Fibroblast of lung (primary cell): ENCODE measurements around the gene TOR2A. TPM values are rescaled to one million over a fixed set of nuclear protein-coding genes. Genes with fewer than 3 reads are reported as not detected.

Experiments used
- DNase-seq, 2 donors: peaks; one replicate each; pipeline versions ENCODE4 v3.0.0 to v3.0.0-alpha.2; 2010; ENCODE audit warnings: low read depth in 2 of 2
- H2AFZ ChIP-seq: 2 replicates; pipeline ENCODE4 v1.5.1; 2012; ENCODE audit warnings: low read length, control low read depth, inconsistent platforms
- H3K27ac ChIP-seq: 2 replicates; pipeline ENCODE4 v1.5.1; 2011; ENCODE audit warnings: low read length, control low read depth; ENCODE audit not compliant: insufficient read depth
- H3K27me3 ChIP-seq: 2 replicates; pipeline ENCODE4 v1.5.1; 2011; ENCODE audit warnings: mild to moderate bottlenecking, low read length; ENCODE audit not compliant: control insufficient read depth, insufficient read depth
- H3K36me3 ChIP-seq: 2 replicates; pipeline ENCODE4 v1.5.1; 2011; ENCODE audit warnings: low read length; ENCODE audit not compliant: control insufficient read depth, insufficient read depth
- H3K4me1 ChIP-seq: 2 replicates; pipeline ENCODE4 v1.5.1; 2011; ENCODE audit warnings: low read length; ENCODE audit not compliant: control insufficient read depth, insufficient read depth; ENCODE audit errors: extremely low read depth
- H3K4me2 ChIP-seq: 2 replicates; pipeline ENCODE4 v1.5.1; 2011; ENCODE audit warnings: low read length, control low read depth; ENCODE audit not compliant: insufficient read depth; ENCODE audit errors: extremely low read depth
- H3K4me3 ChIP-seq, 4 experiments: fragments of 200-600 bp in 1 of 4; sonication (generic) in 1 of 4; replicated peaks in 1 of 4; 2 replicates each; pipeline ENCODE4 v1.5.1; 2011 to 2016; ENCODE audit warnings: low read length in 4 of 4, low read depth in 3 of 4, mild to moderate bottlenecking in 3 of 4, control low read depth in 2 of 4, inconsistent platforms in 1 of 4, mixed read lengths in 1 of 4; ENCODE audit not compliant: insufficient read depth in 1 of 4; ENCODE audit errors: control extremely low read depth in 1 of 4
- H3K79me2 ChIP-seq: 2 replicates; pipeline ENCODE4 v1.5.1; 2012; ENCODE audit warnings: mild to moderate bottlenecking, low read length, inconsistent platforms; ENCODE audit not compliant: control insufficient read depth, insufficient read depth
- H3K9ac ChIP-seq: 2 replicates; pipeline ENCODE4 v1.5.1; 2011; ENCODE audit warnings: mild to moderate bottlenecking, low read length, control low read depth; ENCODE audit not compliant: insufficient read depth
- H3K9me3 ChIP-seq: 2 replicates; pipeline ENCODE4 v1.5.1; 2012; ENCODE audit warnings: low read depth, low read length; ENCODE audit not compliant: control insufficient read depth, insufficient read depth
- H4K20me1 ChIP-seq: 2 replicates; pipeline ENCODE4 v1.5.1; 2011; ENCODE audit warnings: low read length; ENCODE audit not compliant: control insufficient read depth, insufficient read depth; ENCODE audit errors: extremely low read depth
- CTCF ChIP-seq, 2 donors: IDR thresholded peaks in 1 of 2; conservative IDR thresholded peaks in 1 of 2; 1 replicate in 1 of 2; 2 replicates in 1 of 2; pipeline ENCODE4 v1.5.1; 2011 to 2012; ENCODE audit warnings: low read length in 2 of 2, control low read depth in 1 of 2, inconsistent platforms in 1 of 2, low read depth in 1 of 2, mild to moderate bottlenecking in 1 of 2
- EZH2 ChIP-seq: IDR thresholded peaks from 2 replicates; pipeline ENCODE4 v1.5.1; 2012; ENCODE audit warnings: low read length, control low read depth, mild to moderate bottlenecking; ENCODE audit errors: missing control alignments
- polyA plus RNA-seq, 2 donors: library from polyadenylated mRNA; depleted of rRNA in 1 of 2; stranded (reverse) in 1 of 2; unstranded in 1 of 2; fragments of >200 nt; gene quantifications; 2 replicates each; pipeline ENCODE4 v1.2.1, GENCODE V29; 2011 to 2012; ENCODE audit warnings: missing spikeins in 1 of 2
- total RNA-seq: library from RNA; depleted of rRNA; stranded (reverse); fragments of >200 nt; gene quantifications from 2 replicates; pipeline ENCODE4 v1.2.1, GENCODE V29; 2014

TOR2A gene
- total and polyA plus RNA-seq, 2 donors (not counting 1 experiment from before 2014, with no cell fraction given), result 3.6 to 5.0 TPM

- Histone ChIP-seq H3K79me2 (no peaks in the 10 kb centered on the region), H3K4me2 (no peak overlapping the region), H2AFZ (no peak overlapping the region), H3K4me1 (peaks cover 12% of the 10 kb centered on the region), H4K20me1 (no peaks in the 10 kb centered on the region), H3K9ac (no peak overlapping the region), H3K4me3 (no peak overlapping the region), H3K36me3 (no peaks in the 10 kb centered on the region), H3K9me3 (no peaks in the 10 kb centered on the region), H3K27ac (no peak overlapping the region), H3K27me3 (no peaks in the 10 kb centered on the region)
- DNase-seq, result no peak
- TF ChIP-seq EZH2 (no peak), CTCF (conservative IDR thresholded peaks at IDR 0.05 in 1 of 2, IDR thresholded peaks at IDR 0.05 in 1 of 2; ENCODE audit: low read depth in 1 of 2, low read length in 2 of 2) (no peak)
Measured at GRCh38 chr9:127721391-127721821, 13.7 kb downstream of the TOR2A start.

- Histone ChIP-seq H3K9ac (no peak overlapping the region), H4K20me1 (no peaks in the 10 kb centered on the region), H3K9me3 (no peaks in the 10 kb centered on the region), H3K4me3 (no peak overlapping the region), H3K4me1 (peaks cover 16% of the 10 kb centered on the region), H3K36me3 (no peaks in the 10 kb centered on the region), H2AFZ (no peak overlapping the region), H3K79me2 (no peaks in the 10 kb centered on the region), H3K27ac (no peak overlapping the region), H3K27me3 (no peaks in the 10 kb centered on the region), H3K4me2 (no peak overlapping the region)
- TF ChIP-seq EZH2 (no peak), CTCF (conservative IDR thresholded peaks at IDR 0.05 in 1 of 2, IDR thresholded peaks at IDR 0.05 in 1 of 2; ENCODE audit: low read depth in 1 of 2, low read length in 2 of 2) (no peak)
- no peak for DNase-seq
Measured at GRCh38 chr9:127720865-127721227, 14.2 kb downstream of the TOR2A start.

- Histone ChIP-seq H2AFZ (no peak overlapping the region), H3K27me3 (no peaks in the 10 kb centered on the region), H3K4me1 (peaks cover 16% of the 10 kb centered on the region), H4K20me1 (no peaks in the 10 kb centered on the region), H3K4me3 (no peak overlapping the region), H3K9ac (no peak overlapping the region), H3K4me2 (no peak overlapping the region), H3K36me3 (no peaks in the 10 kb centered on the region), H3K79me2 (no peaks in the 10 kb centered on the region), H3K27ac (no peak overlapping the region), H3K9me3 (no peaks in the 10 kb centered on the region)
- no peak for TF ChIP-seq EZH2
- no peak for TF ChIP-seq CTCF (conservative IDR thresholded peaks at IDR 0.05 in 1 of 2, IDR thresholded peaks at IDR 0.05 in 1 of 2; ENCODE audit: low read depth in 1 of 2, low read length in 2 of 2)
- DNase-seq, result no peak
Measured at GRCh38 chr9:127720031-127720864, 14.8 kb downstream of the TOR2A start.
